Parathyroid adenoma (tissue), 2 donors: Measurements from ENCODE around the gene RARA.
A peak's percentile ranks its signal among the peaks of the same experiment; 100 is the strongest.

Experiments used
- H2AFZ ChIP-seq: fragments of 300-600 bp; sonication (generic); one replicate; pipeline ENCODE4 v1.7.0; 2017; ENCODE audit warnings: antibody characterized with exemption, mild to moderate bottlenecking
- H3K27ac ChIP-seq: fragments of 300-600 bp; sonication (generic); one replicate; pipeline ENCODE4 v1.7.0; 2017
- H3K27me3 ChIP-seq: fragments of 300-600 bp; sonication (generic); one replicate; pipeline ENCODE4 v1.7.0; 2017; ENCODE audit warnings: low read length; ENCODE audit not compliant: control insufficient read depth, insufficient read depth
- H3K36me3 ChIP-seq: fragments of 300-600 bp; sonication (generic); one replicate; pipeline ENCODE4 v1.7.0; 2017; ENCODE audit warnings: low read length; ENCODE audit not compliant: control insufficient read depth, insufficient read depth
- H3K4me1 ChIP-seq: fragments of 300-600 bp; sonication (generic); one replicate; pipeline ENCODE4 v1.7.0; 2017; ENCODE audit warnings: control low read depth
- H3K4me2 ChIP-seq: fragments of 300-600 bp; sonication (generic); one replicate; pipeline ENCODE4 v1.7.0; 2017; ENCODE audit warnings: low read length
- H3K4me3 ChIP-seq: fragments of 300-600 bp; sonication (generic); one replicate; pipeline ENCODE4 v1.7.0; 2017; ENCODE audit warnings: low read depth, low read length
- H3K79me2 ChIP-seq: fragments of 300-600 bp; sonication (generic); one replicate; pipeline ENCODE4 v1.7.0; 2017; ENCODE audit warnings: control low read depth
- H3K9ac ChIP-seq: fragments of 300-600 bp; sonication (generic); one replicate; pipeline ENCODE4 v1.7.0; 2017; ENCODE audit warnings: mild to moderate bottlenecking
- H3K9me3 ChIP-seq: fragments of 300-600 bp; sonication (generic); one replicate; pipeline ENCODE4 v1.7.0; 2017; ENCODE audit warnings: low read length; ENCODE audit not compliant: control insufficient read depth
- TF ChIP-seq, protein P1 (sequence below): fragments of 300-600 bp; sonication (generic); IDR thresholded peaks from one replicate; pipeline ENCODE4 v1.7.0; 2017; ENCODE audit warnings: antibody characterized with exemption, mild to moderate bottlenecking
- donor health status: primary hyperparathyroidism.

RARA gene

DNA sequence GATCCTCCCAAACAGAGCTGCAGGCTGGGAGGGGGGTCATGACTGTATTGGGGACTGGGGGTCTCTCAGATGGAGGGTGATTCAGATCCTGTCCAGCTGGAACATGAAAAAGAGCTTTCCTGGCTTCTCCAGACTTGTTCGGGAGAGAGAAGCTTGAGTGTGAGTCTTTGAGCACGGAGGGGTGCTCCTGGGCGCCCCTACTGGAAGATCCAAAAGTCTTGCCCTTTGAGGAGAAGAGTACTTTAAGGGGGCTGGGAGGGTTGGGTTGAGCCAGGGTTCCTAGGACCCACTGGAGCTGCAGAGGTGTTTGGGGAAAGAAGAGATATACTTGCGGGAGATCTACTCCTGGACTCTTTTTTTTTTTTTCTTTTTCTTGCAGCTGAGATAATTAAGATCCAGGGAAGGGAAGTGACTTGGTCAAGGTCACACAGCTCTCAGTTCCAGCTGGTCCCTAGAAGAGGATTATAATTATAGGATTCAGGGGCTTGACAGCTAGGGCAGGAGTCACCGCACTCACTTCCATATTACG, 8.4 kb downstream of the RARA start:
- H3K36me3 ChIP-seq: no peaks in the 10 kb centered on the region

DNA sequence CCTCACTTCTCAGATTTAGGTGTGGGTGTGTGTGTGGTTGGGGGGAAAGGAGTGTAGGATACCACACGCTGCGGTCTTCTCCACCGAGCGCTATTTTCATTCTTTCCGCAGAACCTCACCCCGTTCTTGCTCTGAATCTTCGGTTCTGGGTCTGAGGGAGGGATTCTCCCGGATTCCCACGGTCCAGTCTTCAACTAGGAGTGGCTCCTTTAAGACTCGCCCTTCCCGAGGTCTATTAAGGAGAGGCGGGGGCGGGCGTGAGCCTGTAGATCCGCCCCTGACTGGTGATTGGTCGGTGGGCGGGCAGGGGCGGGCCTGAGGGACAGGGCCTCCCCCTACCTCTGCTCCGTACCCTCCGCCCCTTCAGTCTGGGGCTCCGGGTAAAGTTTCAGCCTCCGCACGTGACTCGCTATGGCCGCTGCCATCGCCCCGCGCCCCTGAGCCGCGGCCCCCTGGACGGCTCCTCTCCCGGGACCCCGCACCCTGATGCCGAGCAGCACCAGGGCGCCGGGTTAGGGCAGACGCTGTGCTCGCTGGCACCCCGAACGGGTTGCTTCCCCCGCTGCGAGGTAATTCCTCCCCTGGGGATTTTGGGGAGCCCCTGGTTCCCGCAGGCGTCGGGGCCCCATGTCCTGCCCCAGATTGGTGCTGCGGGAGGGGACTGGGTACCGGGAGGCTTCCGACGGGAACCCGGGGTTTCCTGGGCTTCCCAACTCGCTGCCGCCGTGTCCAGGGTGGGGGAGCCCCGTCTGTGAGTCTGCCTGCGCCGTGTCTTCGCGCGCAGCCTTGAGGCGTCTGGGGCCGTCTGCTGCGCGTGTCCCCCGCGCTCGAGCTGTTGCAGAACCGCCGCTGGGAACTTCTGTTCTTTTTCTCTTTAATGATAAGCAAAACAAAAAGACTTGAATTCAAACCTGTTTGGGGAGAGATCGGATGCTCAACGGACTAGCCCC, 9.2 kb downstream of the RARA start:
- Histone ChIP-seq H3K4me2 (peak overlapping the region; percentile 95), H3K4me3 (peak overlapping the region; percentile 98), H3K79me2 (peaks cover 43% of the 10 kb centered on the region), H2AFZ (peak overlapping the region; percentile 93), H3K27ac (peak overlapping the region; percentile 66), H3K9ac (peak overlapping the region; percentile 65), H3K36me3 (no peaks in the 10 kb centered on the region), H3K27me3 (no peaks in the 10 kb centered on the region), H3K4me1 (peaks cover 42% of the 10 kb centered on the region), H3K9me3 (no peaks in the 10 kb centered on the region)
- TF ChIP-seq, protein P1, sequence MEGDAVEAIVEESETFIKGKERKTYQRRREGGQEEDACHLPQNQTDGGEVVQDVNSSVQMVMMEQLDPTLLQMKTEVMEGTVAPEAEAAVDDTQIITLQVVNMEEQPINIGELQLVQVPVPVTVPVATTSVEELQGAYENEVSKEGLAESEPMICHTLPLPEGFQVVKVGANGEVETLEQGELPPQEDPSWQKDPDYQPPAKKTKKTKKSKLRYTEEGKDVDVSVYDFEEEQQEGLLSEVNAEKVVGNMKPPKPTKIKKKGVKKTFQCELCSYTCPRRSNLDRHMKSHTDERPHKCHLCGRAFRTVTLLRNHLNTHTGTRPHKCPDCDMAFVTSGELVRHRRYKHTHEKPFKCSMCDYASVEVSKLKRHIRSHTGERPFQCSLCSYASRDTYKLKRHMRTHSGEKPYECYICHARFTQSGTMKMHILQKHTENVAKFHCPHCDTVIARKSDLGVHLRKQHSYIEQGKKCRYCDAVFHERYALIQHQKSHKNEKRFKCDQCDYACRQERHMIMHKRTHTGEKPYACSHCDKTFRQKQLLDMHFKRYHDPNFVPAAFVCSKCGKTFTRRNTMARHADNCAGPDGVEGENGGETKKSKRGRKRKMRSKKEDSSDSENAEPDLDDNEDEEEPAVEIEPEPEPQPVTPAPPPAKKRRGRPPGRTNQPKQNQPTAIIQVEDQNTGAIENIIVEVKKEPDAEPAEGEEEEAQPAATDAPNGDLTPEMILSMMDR: no peak

More for the DNA sequence above, 8.4 kb downstream of the RARA start:
- TF ChIP-seq, protein P1: peak; percentile 39
- H3K27ac ChIP-seq: peak overlapping the region; percentile 58
- no peaks in the 10 kb centered on the region for H3K9me3 ChIP-seq
- peak overlapping the region; percentile 98 for H3K4me3 ChIP-seq
- peaks cover 42% of the 10 kb centered on the region for H3K4me1 ChIP-seq
- H3K27me3 ChIP-seq: no peaks in the 10 kb centered on the region
- H3K79me2 ChIP-seq: peaks cover 38% of the 10 kb centered on the region
- H3K4me2 ChIP-seq: peak overlapping the region; percentile 57
- H3K9ac ChIP-seq: no peak overlapping the region
- H2AFZ ChIP-seq: peak overlapping the region; percentile 93

DNA sequence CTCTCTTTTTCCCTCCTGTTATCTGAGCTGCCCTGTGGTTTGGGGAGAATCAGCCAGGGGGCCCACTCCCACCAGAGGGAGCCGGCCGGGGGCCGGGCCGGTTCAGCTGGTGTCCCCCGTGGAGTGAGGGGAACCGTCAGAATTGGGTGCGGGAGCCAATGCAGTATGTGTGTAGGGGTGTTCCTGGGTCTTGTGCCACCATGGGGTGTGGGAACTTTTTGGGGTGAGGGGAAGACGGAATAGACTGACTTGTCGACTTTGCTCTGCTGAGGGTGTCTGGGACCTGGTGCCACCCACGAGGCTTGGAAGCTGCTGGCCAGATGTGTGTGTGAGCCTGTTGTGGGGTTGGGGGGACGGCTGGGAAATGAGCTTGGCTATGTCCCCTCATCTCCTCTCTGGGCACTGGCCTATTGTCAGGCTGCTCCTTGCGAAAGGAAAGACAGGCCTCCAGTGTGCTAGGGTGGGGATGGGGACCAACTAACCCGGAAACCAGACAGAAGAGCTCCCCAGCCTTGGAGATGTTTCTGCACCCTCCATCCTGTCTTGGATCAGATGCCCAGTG, 9.9 kb downstream of the RARA start:
- peaks cover 42% of the 10 kb centered on the region for H3K4me1 ChIP-seq
- TF ChIP-seq, protein P1: no peak
- H3K9ac ChIP-seq: peak overlapping the region; percentile 65
- peaks cover 43% of the 10 kb centered on the region for H3K79me2 ChIP-seq
- no peaks in the 10 kb centered on the region for H3K36me3 ChIP-seq
- H3K27me3 ChIP-seq: no peaks in the 10 kb centered on the region
- H3K4me2 ChIP-seq: peak overlapping the region; percentile 95
- H3K4me3 ChIP-seq: peak overlapping the region; percentile 98
- H3K9me3 ChIP-seq: no peaks in the 10 kb centered on the region
- H2AFZ ChIP-seq: peak overlapping the region; percentile 93
- H3K27ac ChIP-seq: peak overlapping the region; percentile 66

DNA sequence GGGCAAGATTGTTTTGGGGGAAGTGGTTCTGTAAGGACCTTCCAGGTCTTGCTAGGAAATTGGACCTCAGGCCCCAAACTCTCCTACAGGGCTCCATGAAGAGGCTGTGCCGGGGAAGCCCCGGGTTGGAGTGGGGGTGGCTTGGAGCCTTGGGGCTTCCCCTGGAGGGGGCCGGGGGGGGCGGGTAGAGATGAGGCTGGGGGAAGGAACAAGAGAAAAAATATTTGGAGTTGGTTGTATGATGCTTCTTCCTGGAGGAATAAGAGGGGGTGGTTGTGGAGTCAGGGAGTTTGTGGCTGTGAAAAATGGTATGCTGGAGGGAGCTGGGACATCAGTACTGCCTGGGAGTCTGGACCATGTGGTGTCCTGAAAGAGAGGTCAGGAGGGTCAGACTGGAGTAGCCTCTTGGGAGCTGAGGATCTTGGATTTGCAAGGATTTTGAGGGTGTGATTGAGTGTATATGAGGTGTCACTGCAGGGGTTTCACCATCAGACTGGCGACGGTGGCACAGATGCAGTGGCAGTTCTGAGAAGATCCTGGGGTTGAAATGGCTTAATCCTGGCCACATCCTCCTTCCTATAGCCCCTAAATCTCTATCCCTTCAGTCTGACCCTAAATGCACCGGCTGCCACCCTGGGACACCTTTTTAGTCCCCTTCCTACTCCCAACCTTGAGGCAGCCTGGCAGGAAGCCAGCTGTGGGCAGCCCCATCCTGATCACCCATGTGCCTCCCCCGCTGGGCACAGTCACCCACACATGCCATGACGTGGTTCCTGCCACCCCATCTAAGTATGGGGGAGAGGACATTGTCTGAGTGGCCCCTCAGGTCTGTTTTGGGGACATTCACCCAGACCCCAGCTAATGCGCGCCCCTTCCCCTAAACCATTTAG, 10.9 kb downstream of the RARA start:
- Histone ChIP-seq H2AFZ (no peak overlapping the region), H3K27ac (peak overlapping the region; percentile 82), H3K27me3 (no peaks in the 10 kb centered on the region), H3K36me3 (no peaks in the 10 kb centered on the region), H3K4me2 (peak overlapping the region; percentile 45), H3K9me3 (no peaks in the 10 kb centered on the region), H3K79me2 (peaks cover 43% of the 10 kb centered on the region), H3K4me1 (peaks cover 40% of the 10 kb centered on the region), H3K9ac (no peak overlapping the region), H3K4me3 (no peak overlapping the region)
- TF ChIP-seq, protein P1: no peak
